ENCODE data around the gene CCDC110.
"Not testable (repeated sequence)": the region's sequence is repeated elsewhere in the genome, so short reads cannot be mapped to it uniquely, and the experiment has no call there.

CCDC110 gene

DNA sequence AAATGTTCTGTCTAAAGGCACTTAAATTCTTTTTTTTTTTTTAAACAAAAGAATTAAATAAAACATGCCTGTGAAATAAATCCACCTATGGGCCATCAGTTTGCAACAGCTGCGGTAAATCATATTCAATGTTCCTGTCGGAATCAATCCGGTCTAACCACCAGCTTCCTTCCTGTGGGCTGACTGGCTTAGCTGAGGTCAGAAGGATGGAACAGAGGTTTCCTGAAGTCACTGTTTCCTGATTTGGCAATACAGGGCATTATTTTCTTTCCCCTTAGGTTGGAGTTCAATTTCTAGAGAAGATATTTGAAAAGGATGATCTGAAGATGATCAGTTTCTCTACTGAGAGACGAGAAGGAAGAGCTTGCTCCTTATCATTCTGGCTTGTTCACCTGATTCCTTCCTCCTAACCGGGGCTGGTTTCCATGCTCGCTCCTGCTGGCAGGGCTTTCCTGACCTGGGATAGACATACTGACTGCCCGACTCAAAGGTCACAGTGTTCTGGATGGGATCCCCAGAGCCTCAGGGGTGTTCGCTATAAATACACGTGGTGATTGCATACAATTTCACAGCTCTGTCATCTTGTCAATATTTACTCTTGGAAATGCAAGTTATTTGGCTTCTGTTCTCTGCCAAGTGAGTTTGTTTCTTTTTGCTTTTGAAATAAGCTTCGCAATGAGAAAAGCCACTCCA is 42.1 kb upstream of the CCDC110 start:
- no peak overlapping the region for H3K4me3 ChIP-seq (ENCODE audit: low read length)
- DNase-seq (ENCODE audit: low read depth): peak; percentile 47
- no peak for TF ChIP-seq CTCF (IDR thresholded peaks at IDR 0.05; ENCODE audit: insufficient read depth, low read depth, low read length, missing control alignments)

GRCh38 chr4:185512516-185512915 is 41.0 kb upstream of the CCDC110 start:
- peak; percentile 62 for DNase-seq (ENCODE audit: low read depth)
- TF ChIP-seq CTCF (IDR thresholded peaks at IDR 0.05; ENCODE audit: insufficient read depth, low read depth, low read length, missing control alignments): no peak
- no peak overlapping the region for H3K4me3 ChIP-seq (ENCODE audit: low read length)

DNA sequence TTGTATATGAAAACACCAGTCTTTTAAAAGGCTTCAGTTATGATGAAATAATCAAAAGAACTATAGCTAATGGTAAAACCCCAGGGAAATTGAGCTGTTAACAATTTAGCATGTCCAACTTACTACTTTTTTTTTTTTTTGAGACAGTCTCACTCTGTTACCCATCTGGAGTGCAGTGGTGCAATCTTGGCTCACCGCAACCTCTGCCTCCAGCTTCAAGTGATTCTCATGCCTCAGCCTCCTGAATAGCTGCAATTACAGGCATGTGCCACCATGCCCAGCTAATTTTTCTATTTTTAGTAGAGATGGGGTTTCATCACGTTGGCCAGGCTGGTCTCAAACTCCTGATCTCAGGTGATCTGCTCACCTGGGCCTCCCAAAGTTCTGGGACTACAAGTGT is 39.7 kb upstream of the CCDC110 start:
- peak; percentile 63 for DNase-seq (ENCODE audit: low read depth)

DNA sequence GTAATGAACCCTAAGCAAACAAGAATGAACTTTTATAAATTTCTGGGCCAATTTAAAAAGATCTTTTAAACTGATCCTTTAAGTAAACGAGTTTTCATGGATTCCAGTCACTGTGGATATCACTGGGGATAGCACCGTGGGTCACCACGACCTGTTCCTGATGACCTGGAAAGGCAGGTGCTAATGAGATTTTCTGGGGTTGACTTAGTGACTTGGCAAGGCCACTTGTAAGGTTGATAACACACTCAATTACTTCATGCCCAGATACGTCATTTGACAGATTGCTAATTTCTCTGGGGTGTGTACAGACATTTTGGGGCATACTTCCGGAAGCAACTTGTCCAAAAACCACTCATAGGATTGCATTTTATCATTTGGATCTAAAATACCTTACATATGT is 39.3 kb upstream of the CCDC110 start:
- TF ChIP-seq CTCF (IDR thresholded peaks at IDR 0.05; ENCODE audit: insufficient read depth, low read depth, low read length, missing control alignments): no peak
- no peak overlapping the region for H3K4me3 ChIP-seq (ENCODE audit: low read length)
- DNase-seq (ENCODE audit: low read depth): no peak

More for the DNA sequence above, 39.7 kb upstream of the CCDC110 start:
- not testable (repeated sequence) for H3K4me3 ChIP-seq (ENCODE audit: low read length)

DNA sequence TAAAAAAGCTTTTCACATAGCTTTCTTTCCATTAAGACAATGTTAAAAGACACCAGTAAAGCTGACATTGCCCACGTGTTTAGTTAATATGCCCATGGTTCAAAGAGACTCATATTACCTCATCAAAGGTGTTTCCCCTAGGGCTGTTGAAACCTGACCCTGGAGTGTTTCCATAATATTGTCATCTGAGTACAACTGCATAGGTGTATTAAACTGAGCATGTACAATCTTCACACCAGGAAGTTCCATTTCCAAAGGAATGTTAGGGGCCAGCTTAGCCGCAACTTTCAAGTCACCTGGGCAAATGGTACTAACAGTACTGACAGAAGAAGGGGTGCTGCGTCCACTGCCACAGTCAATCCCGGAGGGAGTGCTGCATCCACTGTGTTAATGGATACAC is 36.6 kb upstream of the CCDC110 start:
- H3K4me3 ChIP-seq (ENCODE audit: low read length): no peak overlapping the region
- peak; percentile 89 for DNase-seq (ENCODE audit: low read depth)
- TF ChIP-seq CTCF (IDR thresholded peaks at IDR 0.05; ENCODE audit: insufficient read depth, low read depth, low read length, missing control alignments): no peak

- no peak overlapping the region for H3K4me3 ChIP-seq (ENCODE audit: low read length)
- no peak for TF ChIP-seq CTCF (IDR thresholded peaks at IDR 0.05; ENCODE audit: insufficient read depth, low read depth, low read length, missing control alignments)
- DNase-seq (ENCODE audit: low read depth): no peak
These were observed 34.9 kb upstream of the CCDC110 start for GRCh38 chr4:185506422-185506821.

DNA sequence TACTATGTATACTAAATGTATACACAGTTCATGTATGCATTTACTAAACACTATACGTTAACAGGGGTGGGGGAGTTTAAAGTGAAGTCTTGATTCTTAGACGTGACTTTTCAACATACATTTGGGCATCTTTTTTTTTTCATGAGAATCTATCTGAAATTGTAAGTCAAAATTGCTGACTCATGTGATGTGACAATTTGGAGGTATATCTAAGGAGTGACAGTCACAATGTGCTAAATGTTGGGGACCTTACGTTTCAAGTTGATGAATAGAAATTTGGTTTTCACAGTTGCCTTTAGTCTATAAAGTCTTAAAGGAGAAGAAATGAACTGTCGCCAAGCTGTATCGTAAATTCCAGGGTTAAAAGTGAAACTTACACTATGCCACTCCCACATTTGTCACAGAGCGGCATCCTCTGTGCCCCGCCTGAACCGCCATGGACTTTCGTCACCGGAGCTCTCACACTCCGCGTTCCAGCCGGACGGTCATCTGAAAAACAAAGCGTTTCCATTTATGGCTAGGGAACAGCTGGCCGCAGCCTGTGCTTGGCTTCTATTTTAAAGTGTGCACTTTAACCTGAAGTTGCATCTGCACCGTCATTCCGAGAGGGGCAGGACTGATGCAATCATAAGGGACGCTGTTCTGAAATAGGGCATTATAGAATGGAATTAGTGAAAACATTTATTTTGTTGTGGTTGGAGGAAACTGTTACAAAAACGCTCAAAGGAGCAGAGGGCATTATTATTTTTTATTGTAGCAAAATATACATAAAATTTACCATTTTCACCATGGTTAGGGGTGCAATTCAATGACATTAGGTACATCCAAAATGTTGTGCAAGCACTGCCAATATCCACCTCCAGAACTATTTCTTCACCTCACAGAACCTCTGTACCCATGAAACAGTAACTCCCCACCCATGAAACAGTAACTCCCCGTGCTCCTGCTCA is 32.8 kb upstream of the CCDC110 start:
- no peak for DNase-seq (ENCODE audit: low read depth)
- TF ChIP-seq CTCF (IDR thresholded peaks at IDR 0.05; ENCODE audit: insufficient read depth, low read depth, low read length, missing control alignments): no peak
- no peak overlapping the region for H3K4me3 ChIP-seq (ENCODE audit: low read length)
